A549 (cell line): ENCODE results near the gene FOXC2. TPM values are rescaled to one million over a fixed set of nuclear protein-coding genes. Genes with fewer than 3 reads are reported as not detected.

Experiments
- ATAC-seq, 2 experiments: fragments of 200-7000 bp in 1 of 2; fragments of >200 bp in 1 of 2; cut with Nextera tagmentation in 1 of 2; cut with Tn5 transposase in 1 of 2; 3 replicates each; pipeline versions ENCODE4 v1.8.0 to v1.9.1; 2018 to 2020; ENCODE audit warnings: mild to moderate bottlenecking in 1 of 2, moderate library complexity in 1 of 2
- CTCF ChIA-PET: fragments of 300-600 bp; sonication (Branson Sonifier 250); formaldehyde crosslinking; extraction: SDS; loops from one replicate; lab custom pipeline; 2021; ENCODE audit warnings: antibody characterized with exemption, inconsistent platforms; lab: Yijun Ruan, JAX
- POLR2A ChIA-PET: fragments of 350-600 bp; formaldehyde crosslinking; extraction: SDS; loops from one replicate; lab custom pipeline; 2021; ENCODE audit warnings: antibody characterized with exemption, inconsistent platforms; lab: Yijun Ruan, JAX
- DNase-seq, 2 experiments: peaks; one replicate each; pipeline versions ENCODE4 v3.0.0 to v3.0.0-alpha.2; 2011 to 2016; ENCODE audit warnings: low read depth in 1 of 2, low spot score in 1 of 2
- FAIRE-seq: peaks from 2 replicates; lab custom pipeline; 2011; peaks lifted over from hg19 to GRCh38; lab: Jason Lieb, UNC
- H3K27ac ChIP-seq, 2 experiments: fragments of >200 bp; sonication (Bioruptor Twin); formaldehyde crosslinking; 3 replicates each; pipeline ENCODE4 v1.5.1; 2016 to 2017
- H3K4me1 ChIP-seq: fragments of >200 bp; sonication (Bioruptor Twin); formaldehyde crosslinking; 3 replicates; pipeline ENCODE4 v1.6.1; 2016
- H3K4me2 ChIP-seq: fragments of >200 bp; sonication (Bioruptor Twin); formaldehyde crosslinking; 3 replicates; pipeline ENCODE4 v1.6.1; 2016
- H3K4me3 ChIP-seq: fragments of >200 bp; sonication (Bioruptor Twin); formaldehyde crosslinking; 3 replicates; pipeline ENCODE4 v1.5.1; 2016
- H3K9me3 ChIP-seq: fragments of >200 bp; sonication (Bioruptor Twin); formaldehyde crosslinking; 3 replicates; pipeline ENCODE4 v1.6.1; 2016
- BCL3 ChIP-seq: fragments of >200 bp; sonication (Bioruptor Twin); formaldehyde crosslinking; IDR thresholded peaks from 3 replicates; pipeline ENCODE4 v1.6.1; 2016
- BHLHE40 ChIP-seq: IDR thresholded peaks from 2 replicates; pipeline ENCODE4 v1.6.1; 2012; ENCODE audit warnings: low read depth, low read length, inconsistent platforms
- CEBPB ChIP-seq, 2 experiments: fragments of >200 bp in 1 of 2; sonication (Bioruptor Twin) in 1 of 2; formaldehyde crosslinking in 1 of 2; IDR thresholded peaks; 2 replicates each; pipeline ENCODE4 v1.6.1; 2012 to 2016
- CHD2 ChIP-seq: fragments of 150-350 bp; IDR thresholded peaks from 2 replicates; pipeline ENCODE4 v1.6.1; 2014; ENCODE audit warnings: low read length; ENCODE audit not compliant: partially characterized antibody
- CHD4 ChIP-seq: fragments of 200-600 bp; sonication (generic); IDR thresholded peaks from 2 replicates; pipeline ENCODE4 v1.6.1; 2016; ENCODE audit warnings: antibody characterized with exemption, mild to moderate bottlenecking, borderline replicate concordance
- CTCF ChIP-seq: fragments of >200 bp; sonication (Bioruptor Twin); formaldehyde crosslinking; IDR thresholded peaks from 3 replicates; pipeline ENCODE4 v1.5.1; 2016
- EHMT2 ChIP-seq: fragments of 200-600 bp; sonication (generic); IDR thresholded peaks from 2 replicates; pipeline ENCODE4 v1.6.1; 2016; ENCODE audit warnings: antibody characterized with exemption, low read depth, mild to moderate bottlenecking, moderate library complexity
- ELK1 ChIP-seq: fragments of 150-350 bp; IDR thresholded peaks from 2 replicates; pipeline ENCODE4 v1.6.1; 2014; ENCODE audit warnings: low read depth, mild to moderate bottlenecking, low read length
- EP300 ChIP-seq, 2 experiments: fragments of >200 bp; sonication (Bioruptor Twin); formaldehyde crosslinking; IDR thresholded peaks; 2 replicates in 1 of 2; 3 replicates in 1 of 2; pipeline ENCODE4 v1.6.1; 2016 to 2017
- ESRRA ChIP-seq: fragments of 150-350 bp; IDR thresholded peaks from 2 replicates; pipeline ENCODE4 v1.6.1; 2014; ENCODE audit warnings: mild to moderate bottlenecking, low read length, borderline replicate concordance
- FOSB ChIP-seq: fragments of 250-450 bp; sonication (Bioruptor Pico); IDR thresholded peaks from 2 replicates; pipeline ENCODE4 v1.5.0; 2020; ENCODE audit warnings: mild to moderate bottlenecking, moderate library complexity
- GATA3 ChIP-seq: IDR thresholded peaks from 2 replicates; pipeline ENCODE4 v1.6.1; 2012; ENCODE audit warnings: borderline replicate concordance
- HDAC2 ChIP-seq: fragments of 200-600 bp; sonication (generic); IDR thresholded peaks from 2 replicates; pipeline ENCODE4 v1.6.1; 2016
- HEYL ChIP-seq: fragments of 250-450 bp; sonication (Bioruptor Pico); IDR thresholded peaks from 2 replicates; pipeline ENCODE4 v1.8.0; 2021; ENCODE audit warnings: mild to moderate bottlenecking, moderate library complexity
- HOXA7 ChIP-seq: fragments of 250-450 bp; sonication (Bioruptor Pico); IDR thresholded peaks from 2 replicates; pipeline ENCODE4 v1.5.0; 2020; ENCODE audit warnings: mild to moderate bottlenecking, moderate library complexity
- HOXB13 ChIP-seq: fragments of 250-450 bp; sonication (Bioruptor Pico); IDR thresholded peaks from 2 replicates; pipeline ENCODE4 v1.5.0; 2020; ENCODE audit warnings: low read depth, mild to moderate bottlenecking, moderate library complexity
- JUNB ChIP-seq: fragments of >200 bp; sonication (Bioruptor Twin); formaldehyde crosslinking; IDR thresholded peaks from 2 replicates; pipeline ENCODE4 v1.6.1; 2016
- MAFK ChIP-seq: fragments of 450-650 bp; IDR thresholded peaks from 2 replicates; pipeline ENCODE4 v1.6.1; 2014; ENCODE audit not compliant: partially characterized antibody
- MYC ChIP-seq: IDR thresholded peaks from 2 replicates; pipeline ENCODE4 v1.6.1; 2012; ENCODE audit warnings: mild to moderate bottlenecking, inconsistent platforms, low read length, improper control_type of control experiment, borderline replicate concordance
- NR3C1 ChIP-seq: fragments of >200 bp; sonication (Bioruptor Twin); formaldehyde crosslinking; IDR thresholded peaks from 3 replicates; pipeline ENCODE4 v1.6.1; 2017
- PHF8 ChIP-seq: fragments of 200-600 bp; sonication (generic); IDR thresholded peaks from 2 replicates; pipeline ENCODE4 v1.6.1; 2016; ENCODE audit warnings: low read depth, mild to moderate bottlenecking, antibody characterized with exemption, moderate library complexity, borderline replicate concordance
- POLR2AphosphoS2 ChIP-seq: conservative IDR thresholded peaks from 2 replicates; pipeline ENCODE4 v1.6.1; 2012; ENCODE audit warnings: low read length, improper control_type of control experiment, inconsistent platforms
- RCOR1 ChIP-seq: fragments of 150-350 bp; IDR thresholded peaks from 2 replicates; pipeline ENCODE4 v1.6.1; 2014; ENCODE audit warnings: antibody characterized with exemption, low read length, low read depth
- SMC3 ChIP-seq: fragments of >200 bp; sonication (Bioruptor Twin); formaldehyde crosslinking; IDR thresholded peaks from 3 replicates; pipeline ENCODE4 v1.6.1; 2018; ENCODE audit warnings: inconsistent platforms
- TFCP2L1 ChIP-seq: fragments of 250-450 bp; sonication (Bioruptor Pico); IDR thresholded peaks from 2 replicates; pipeline ENCODE4 v1.5.0; 2021; ENCODE audit warnings: mild to moderate bottlenecking
- USF2 ChIP-seq: fragments of 450-650 bp; IDR thresholded peaks from 2 replicates; pipeline ENCODE4 v1.6.1; 2014; ENCODE audit warnings: antibody characterized with exemption
- ZC3H11A ChIP-seq: fragments of 450-650 bp; IDR thresholded peaks from 2 replicates; pipeline ENCODE4 v1.6.1; 2014; ENCODE audit warnings: antibody characterized with exemption, mild to moderate bottlenecking
- ZFP36 ChIP-seq: fragments of 450-650 bp; IDR thresholded peaks from 2 replicates; pipeline ENCODE4 v1.6.1; 2014; ENCODE audit warnings: borderline replicate concordance; ENCODE audit not compliant: partially characterized antibody
- WGBS: methylation state at CpG from one replicate; pipeline ENCODE4 v1.1.6; 2017; ENCODE audit errors: missing lambda C conversion rate; 5-methylcytosine and 5-hydroxymethylcytosine counted together
- polyA plus RNA-seq, 4 experiments: library from polyadenylated mRNA; depleted of rRNA in 3 of 4; stranded (reverse); fragments of >200 nt; fragmentation: RNase III in 1 of 4; extraction: RNeasy Plus Mini Kit Qiagen cat#74134 plus additional on column Dnase treatment in 1 of 4; gene quantifications; 2 replicates in 3 of 4; 3 replicates in 1 of 4; pipeline ENCODE4 v1.2.3, GENCODE V29; 2011 to 2017

FOXC2 gene
- polyA plus RNA-seq, 2 of the 4 experiments (the other 2 are of a cell fraction), result 0.06 to 0.28 TPM

GRCh38 chr16:86534779-86535615 is 31.6 kb upstream of the FOXC2 start:
- ATAC-seq (no peak), DNase-seq (no peak), FAIRE-seq (no peak)
- WGBS, result 80% methylated on average over 18 of the region's 18 CpGs
- ChIA-PET POLR2A (no interaction called here), CTCF (interaction anchor here (1.3 to 1.8 kb wide), 2 partner anchors 15 to 16 kb away, joined by 3 to 6 read pairs; no protein-coding TSS in a partner anchor)
- Histone ChIP-seq H3K4me2 (no peak overlapping the region), H3K9me3 (no peaks in the 10 kb centered on the region), H3K4me3 (no peak overlapping the region), H3K4me1 (no peaks in the 10 kb centered on the region), H3K27ac (no peak overlapping the region)
- TF ChIP-seq PHF8 (no peak), BCL3 (no peak), BHLHE40 (no peak), GATA3 (no peak), NR3C1 (no peak), JUNB (no peak), TFCP2L1 (CRISPR knock-in tag) (no peak), MAFK (no peak), ESRRA (no peak), CEBPB (IDR thresholded peaks at IDR 0.05) (no peak), ZFP36 (no peak), CTCF (no peak), HOXB13 (no peak), ELK1 (no peak), CHD2 (no peak), EP300 (IDR thresholded peaks at IDR 0.05) (no peak), USF2 (no peak), ZC3H11A (no peak), RCOR1 (no peak), FOSB (CRISPR knock-in tag) (no peak)

- Histone ChIP-seq H3K27ac (no peak overlapping the region), H3K4me1 (no peaks in the 10 kb centered on the region), H3K9me3 (no peaks in the 10 kb centered on the region), H3K4me3 (no peak overlapping the region), H3K4me2 (no peak overlapping the region)
- no peak for ATAC-seq
- WGBS, result 97% methylated on average over 17 of the region's 17 CpGs
- no peak for DNase-seq
- no peak for FAIRE-seq
- TF ChIP-seq EHMT2 (no peak), HDAC2 (no peak), CHD2 (no peak), CHD4 (no peak), ZFP36 (no peak), PHF8 (no peak), SMC3 (no peak), JUNB (no peak), MYC (no peak), MAFK (no peak), HOXA7 (CRISPR knock-in tag) (no peak), HEYL (no peak), POLR2AphosphoS2 (no peak)
- ChIA-PET CTCF (interaction anchor here (0.6 to 1.7 kb wide), 5 partner anchors 16 to 24 kb away, joined by 3 to 4 read pairs (median 3); no protein-coding TSS in a partner anchor), POLR2A (no interaction called here)
These were observed 30.0 kb upstream of the FOXC2 start for GRCh38 chr16:86536621-86537020.
